GM18505 (cell line): ENCODE data around the gene COL8A1.

Experiments
- ATAC-seq: cut with Tn5 transposase; IDR thresholded peaks from one replicate; pipeline ENCODE4 v1.9.1; 2021; ENCODE audit not compliant: unreplicated experiment
- POLR2A ChIP-seq: IDR thresholded peaks from 4 replicates; pipeline ENCODE4 v1.6.1; 2011; ENCODE audit warnings: borderline replicate concordance; ENCODE audit not compliant: insufficient read depth, insufficient read length; ENCODE audit errors: extremely low read depth

Gene COL8A1

GRCh38 chr3:99668044-99668443 lies 29.6 kb downstream of the COL8A1 start:
- TF ChIP-seq POLR2A: no peak
- ATAC-seq: no peak

GRCh38 chr3:99669879-99670555 lies 31.6 kb downstream of the COL8A1 start:
- ATAC-seq: no peak
- no peak for TF ChIP-seq POLR2A

- ATAC-seq: no peak
Observed at GRCh38 chr3:99670556-99670950, 32.2 kb downstream of the COL8A1 start.

GRCh38 chr3:99674086-99674789 lies 35.8 kb downstream of the COL8A1 start:
- no peak for TF ChIP-seq POLR2A
- ATAC-seq: no peak

More at GRCh38 chr3:99670556-99670950, 32.2 kb downstream of the COL8A1 start:
- no peak for TF ChIP-seq POLR2A

- no peak for ATAC-seq
- TF ChIP-seq POLR2A: no peak
Observed at GRCh38 chr3:99678023-99678422, 39.6 kb downstream of the COL8A1 start.

- no peak for TF ChIP-seq POLR2A
- no peak for ATAC-seq
Observed at GRCh38 chr3:99678896-99679295, 40.5 kb downstream of the COL8A1 start.

GRCh38 chr3:99681512-99681911 lies 43.1 kb downstream of the COL8A1 start:
- no peak for TF ChIP-seq POLR2A
- no peak for ATAC-seq

- no peak for ATAC-seq
- TF ChIP-seq POLR2A: no peak
Observed at GRCh38 chr3:99681976-99682375, 43.6 kb downstream of the COL8A1 start.

- no peak for ATAC-seq
- no peak for TF ChIP-seq POLR2A
Observed at GRCh38 chr3:99683465-99683864, 45.1 kb downstream of the COL8A1 start.

GRCh38 chr3:99683876-99684275 lies 45.5 kb downstream of the COL8A1 start:
- no peak for ATAC-seq
- TF ChIP-seq POLR2A: no peak

GRCh38 chr3:99684644-99685043 lies 46.2 kb downstream of the COL8A1 start:
- no peak for ATAC-seq
- no peak for TF ChIP-seq POLR2A

GRCh38 chr3:99686469-99686868 lies 48.1 kb downstream of the COL8A1 start:
- ATAC-seq: no peak

GRCh38 chr3:99686955-99687612 lies 48.7 kb downstream of the COL8A1 start:
- TF ChIP-seq POLR2A: no peak
- peak; percentile 72 for ATAC-seq

More at GRCh38 chr3:99686469-99686868, 48.1 kb downstream of the COL8A1 start:
- no peak for TF ChIP-seq POLR2A
